Right ventricle myocardium superior (tissue), 1 donor: ENCODE measurements around the gene ZNF407. TPM values are rescaled to one million over a fixed set of nuclear protein-coding genes. Genes with fewer than 3 reads are reported as not detected.

Experiments
- ATAC-seq: fragments of 200-7000 bp; cut with Tn5 transposase; one replicate; pipeline ENCODE4 v1.9.1; 2020; ENCODE audit warnings: mild to moderate bottlenecking; ENCODE audit not compliant: poor library complexity
- DNase-seq: peaks from one replicate; pipeline ENCODE4 v3.0.0-alpha.2; 2020
- intact Hi-C: fragments of 100-400 bp; cut with DNase I; formaldehyde crosslinking; loops from one replicate; pipeline ENCODE4 v1.11.2; 2022
- total RNA-seq: library from RNA; stranded (reverse); fragmentation: NEBNext Ultra II Directional; extraction: Animal tissue kit (Norgen Biotek cat#: 25700); gene quantifications from one replicate; pipeline ENCODE4 v1.2.1, GENCODE V29; 2021
- donor health status: DM: no; HTN: yes; CAD: no; lungs with severe emphysema.

Gene ZNF407
- total RNA-seq, 1 donor from 2014 or later = 9.6 TPM

DNA sequence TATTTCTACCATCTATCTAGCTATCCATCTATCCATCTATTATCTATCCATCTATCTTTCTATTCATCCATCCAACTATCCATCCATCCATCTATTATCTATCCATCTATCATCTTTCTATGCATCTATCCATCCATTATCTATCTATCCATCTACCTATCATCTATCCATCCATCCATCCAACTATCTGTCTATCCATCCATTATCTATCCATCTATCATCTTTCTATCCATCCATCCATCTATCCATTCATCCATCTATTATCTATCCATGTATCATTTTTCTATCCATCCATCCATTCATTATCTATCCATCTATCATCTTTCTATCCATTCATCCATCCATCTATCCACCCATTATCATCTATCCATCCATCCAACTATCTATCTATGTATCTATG is 24.6 kb upstream of the ZNF407 start:
- ATAC-seq (no peak), DNase-seq (no peak)
- intact Hi-C loops = no loop called here

DNA sequence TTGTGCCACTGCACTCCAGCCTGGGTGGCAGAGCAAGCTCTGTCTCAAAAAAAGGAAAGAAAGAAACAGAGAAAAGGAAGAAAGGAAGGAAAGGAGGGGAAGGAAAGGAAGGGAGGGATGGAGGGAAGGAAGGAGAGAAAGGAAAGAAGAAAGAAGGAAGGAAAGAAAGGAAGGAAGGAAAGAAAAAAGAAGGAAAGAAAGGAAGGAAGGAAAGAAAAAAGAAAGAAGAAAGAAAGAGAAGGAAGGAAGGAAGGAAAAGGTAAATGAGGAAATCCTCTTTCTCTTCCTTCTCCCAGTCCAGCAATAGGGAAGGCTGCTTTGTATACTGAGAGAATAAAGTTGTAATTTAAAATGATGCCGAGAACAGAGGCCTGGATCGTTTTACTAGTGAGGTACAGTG is 22.8 kb upstream of the ZNF407 start:
- no peak for ATAC-seq
- DNase-seq = no peak
- intact Hi-C loops = no loop called here

DNA sequence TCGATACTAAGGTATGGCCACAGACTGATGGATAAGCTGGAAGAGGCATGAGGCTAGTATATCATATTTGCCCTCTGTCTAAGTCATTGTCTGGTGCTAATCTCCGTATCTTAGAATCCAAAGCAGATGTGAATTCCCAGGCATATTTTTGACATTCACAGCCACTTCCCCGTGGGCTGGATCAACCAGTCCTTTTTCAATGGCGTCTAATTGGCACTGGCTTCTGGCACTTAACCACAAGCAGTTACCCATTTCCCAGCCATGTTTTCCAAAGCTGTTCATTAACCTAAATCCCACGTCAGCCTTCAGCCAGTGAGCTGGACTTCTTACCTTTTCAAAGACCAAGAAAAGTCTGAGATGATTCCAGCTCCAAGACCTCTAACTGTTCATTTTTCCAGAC is 20.7 kb upstream of the ZNF407 start:
- ATAC-seq (no peak), DNase-seq (no peak)
- intact Hi-C loops = no loop called here

DNA sequence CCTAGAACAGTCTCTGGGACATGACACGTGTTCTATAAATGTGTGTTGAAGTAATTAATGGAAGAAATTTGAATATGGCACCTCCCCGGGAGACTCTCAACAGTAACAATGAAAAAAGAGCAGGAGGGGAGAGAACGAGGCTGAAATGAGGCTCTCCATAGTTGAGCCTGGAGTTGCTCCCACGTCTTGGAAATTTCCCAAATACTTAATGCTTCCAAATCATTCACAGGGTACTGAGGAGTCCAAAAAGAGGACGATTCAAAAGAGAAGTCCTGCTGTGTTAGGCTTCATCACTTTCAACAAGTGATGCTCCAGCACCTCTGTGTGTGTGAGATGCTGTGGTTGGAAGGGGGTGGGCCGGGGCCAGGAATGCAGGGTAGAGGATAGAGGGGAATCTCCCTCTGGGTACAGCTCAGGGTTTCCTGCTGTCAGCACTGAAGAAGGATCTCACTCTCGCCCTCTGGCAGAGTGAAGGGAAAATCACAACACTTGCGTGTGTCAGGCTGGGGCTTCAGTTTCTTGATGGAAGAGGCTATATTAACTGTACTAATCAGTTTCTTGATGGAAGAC is 18.1 kb upstream of the ZNF407 start:
- ATAC-seq = no peak
- intact Hi-C loops = no loop called here

DNA sequence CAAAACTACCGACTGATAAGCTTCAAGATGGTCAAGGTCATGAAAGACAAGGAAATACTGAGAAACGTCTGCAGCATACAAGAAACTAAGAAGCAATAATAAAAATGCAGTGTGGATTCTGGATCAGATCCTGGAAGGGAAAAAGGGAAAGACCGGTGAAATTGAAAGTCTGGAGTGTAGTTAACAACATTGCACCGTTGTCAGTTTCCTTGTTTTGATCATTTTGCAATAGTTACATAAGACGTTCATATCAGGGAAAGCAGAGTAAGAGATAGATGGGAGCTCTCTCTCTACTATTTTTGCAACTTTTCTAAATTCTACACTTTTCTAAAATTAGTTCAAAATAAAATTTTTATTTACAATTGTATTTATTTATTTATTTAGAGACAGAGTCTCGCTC is 15.0 kb upstream of the ZNF407 start:
- intact Hi-C loops = no loop called here
- ATAC-seq (no peak), DNase-seq (no peak)

More for the DNA sequence above, 18.1 kb upstream of the ZNF407 start:
- no peak for DNase-seq

DNA sequence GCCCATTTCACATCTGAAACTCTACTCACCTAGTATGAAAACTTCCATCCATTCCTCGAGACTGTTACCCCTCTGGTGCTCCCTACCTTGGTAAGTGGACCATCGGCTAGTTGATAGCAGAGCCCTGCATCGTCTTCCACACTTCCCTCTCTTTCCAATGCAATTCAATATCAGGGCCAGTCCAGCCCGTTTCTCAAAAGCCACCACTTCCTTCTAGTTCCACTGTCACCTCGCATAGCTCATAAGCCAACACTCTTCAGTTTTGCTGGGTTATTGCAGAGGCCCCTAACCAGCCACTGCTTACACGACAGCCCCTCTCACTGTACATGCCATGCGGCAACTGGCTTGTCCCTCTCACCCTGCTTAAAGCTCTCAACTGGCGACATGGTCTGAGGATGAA is 10.2 kb upstream of the ZNF407 start:
- intact Hi-C loops = no loop called here
- DNase-seq (no peak), ATAC-seq (no peak)

DNA sequence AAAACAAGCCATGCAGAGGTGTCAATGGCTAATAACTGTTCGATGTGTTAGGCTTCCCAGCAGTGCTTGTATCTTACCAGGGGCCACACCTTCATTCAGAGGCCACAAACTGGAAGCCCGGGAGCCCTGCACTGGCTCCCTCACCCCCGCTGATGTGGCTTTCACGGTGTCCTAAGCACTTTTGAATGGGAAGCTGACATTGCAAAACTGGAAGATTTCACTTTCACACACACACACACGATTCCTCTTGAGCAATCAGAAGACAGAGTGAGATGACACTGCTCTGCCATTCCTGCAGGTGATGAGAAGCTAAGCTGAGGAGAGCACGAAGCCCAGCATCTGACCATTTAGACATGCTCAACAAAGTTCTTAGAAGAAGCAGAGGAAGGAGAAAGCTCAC is 8.6 kb upstream of the ZNF407 start:
- ATAC-seq (peak; percentile 64), DNase-seq (no peak)
- intact Hi-C loops = no loop called here

DNA sequence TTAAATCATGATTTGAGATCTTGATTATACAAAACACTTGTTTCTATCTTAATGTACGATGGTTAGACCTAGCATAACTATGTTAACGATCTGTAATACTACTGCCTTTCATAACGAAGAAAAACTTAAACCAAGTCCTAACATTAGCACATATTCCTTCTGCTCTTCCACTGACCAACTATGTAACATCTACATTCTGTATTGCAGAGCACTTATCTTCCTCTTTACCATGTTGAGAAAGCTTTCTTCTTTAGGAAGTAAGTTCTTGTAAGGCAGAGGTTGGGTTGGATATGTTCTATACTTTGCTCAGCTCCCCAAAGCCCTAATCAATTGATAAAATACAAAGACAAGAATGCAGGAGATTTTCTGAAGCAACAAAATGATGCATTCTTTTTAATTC is 7.9 kb upstream of the ZNF407 start:
- intact Hi-C loops = no loop called here
- ATAC-seq (peak; percentile 40), DNase-seq (no peak)

DNA sequence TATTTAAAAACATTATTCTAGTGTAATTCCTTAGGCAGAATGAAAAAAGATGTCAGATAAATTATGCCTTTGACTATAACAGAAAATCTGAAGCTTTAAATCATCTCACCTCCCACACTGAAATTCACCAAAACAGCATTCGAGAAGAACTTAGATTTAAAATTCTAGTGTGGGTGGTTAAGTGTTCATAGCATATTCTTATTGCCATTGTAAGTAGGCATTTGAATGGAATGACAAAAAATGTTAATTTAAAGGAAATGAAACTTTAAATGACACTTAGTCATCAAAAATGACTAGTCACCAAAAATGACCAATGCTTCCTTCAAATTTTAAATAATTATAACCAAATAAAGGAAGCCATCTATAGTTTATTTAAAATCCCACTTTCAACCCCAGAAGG is 7.0 kb upstream of the ZNF407 start:
- intact Hi-C loops = no loop called here
- DNase-seq = no peak
- ATAC-seq = no peak

DNA sequence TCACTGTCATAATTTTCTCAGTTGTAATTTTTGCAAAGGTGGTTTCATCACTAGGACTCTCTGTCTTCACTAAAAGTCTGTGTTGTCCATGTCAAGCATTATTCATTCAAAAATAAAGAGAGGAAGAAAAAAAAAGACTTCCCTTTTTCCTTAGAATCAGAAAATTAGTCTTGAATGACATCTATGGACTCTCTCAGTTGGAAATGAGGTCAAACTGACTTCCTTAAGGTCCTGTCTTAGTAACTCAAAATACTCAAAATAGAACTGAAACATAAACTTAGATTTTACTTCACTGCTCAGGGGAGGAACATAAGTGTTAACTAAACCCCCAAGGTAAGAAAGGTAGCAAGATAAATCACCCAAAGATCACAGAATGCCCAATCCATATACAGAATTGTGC is 2.2 kb upstream of the ZNF407 start:
- DNase-seq (no peak), ATAC-seq (no peak)
- intact Hi-C loops = no loop called here

DNA sequence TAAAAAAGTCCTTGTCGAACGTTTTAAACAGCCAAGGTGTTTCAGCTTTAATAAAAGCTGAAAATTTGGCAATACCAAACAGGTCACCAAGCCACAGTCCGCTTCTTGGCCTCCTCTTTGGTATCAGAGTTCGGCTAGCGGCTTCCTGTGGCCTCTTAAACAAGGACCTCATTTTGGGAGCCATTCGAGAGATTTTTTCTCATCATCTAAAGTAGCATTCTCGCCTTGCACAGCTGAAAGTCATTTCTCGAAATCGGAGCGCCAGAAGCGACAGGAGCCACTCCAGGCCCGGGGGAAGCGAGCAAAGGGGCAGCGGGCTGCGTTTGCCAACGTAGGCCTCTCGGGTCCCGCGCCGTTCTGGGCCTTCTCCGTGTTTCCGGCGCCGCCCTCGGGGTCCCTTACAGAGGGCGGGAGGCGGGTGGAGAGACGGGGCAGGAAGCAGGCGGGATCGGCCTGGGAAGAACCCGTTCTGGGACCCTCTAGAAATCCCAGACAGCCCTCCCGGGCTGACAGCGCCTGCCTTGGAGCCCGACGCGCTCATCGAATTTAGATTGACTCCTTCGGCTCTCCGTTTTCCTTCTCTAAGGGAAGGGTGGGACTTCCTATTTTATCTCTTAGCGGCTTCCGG is 522 bp upstream of the ZNF407 start:
- intact Hi-C loops = no loop called here
- DNase-seq = peak; percentile 85
- peak; percentile 72 for ATAC-seq

DNA sequence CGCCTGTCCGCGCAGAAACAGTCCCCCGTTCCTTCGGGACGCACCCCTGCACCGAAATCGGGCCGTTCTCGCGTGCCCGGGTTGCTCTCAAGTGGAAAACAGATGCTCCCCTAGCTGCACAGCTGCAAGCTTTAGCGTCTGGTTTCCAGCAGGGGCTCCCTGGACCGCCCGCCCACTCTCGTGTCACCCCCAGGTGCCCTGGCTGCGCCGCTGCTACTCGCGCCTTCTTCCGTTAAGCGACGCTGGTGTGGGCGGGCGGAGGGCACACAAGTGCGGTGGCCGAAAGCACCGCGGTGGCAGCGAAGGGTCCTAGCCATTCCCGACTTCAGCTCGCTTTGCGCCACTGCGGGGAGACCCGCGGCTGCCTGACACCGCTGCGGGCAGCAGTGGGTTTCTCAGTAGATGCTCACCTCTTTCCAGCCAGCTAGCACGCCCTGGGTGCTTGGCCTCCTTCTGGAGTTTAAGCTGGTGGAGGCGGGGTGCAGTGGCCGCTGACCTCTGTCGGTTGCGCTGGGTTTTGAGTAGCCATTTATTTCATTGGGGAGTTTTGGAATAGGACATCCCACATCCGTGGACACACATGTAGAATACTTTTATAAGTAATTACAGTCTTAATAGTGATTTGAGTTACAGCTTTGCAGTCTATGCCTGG is 806 bp downstream of the ZNF407 start:
- intact Hi-C loops = no loop called here

DNA sequence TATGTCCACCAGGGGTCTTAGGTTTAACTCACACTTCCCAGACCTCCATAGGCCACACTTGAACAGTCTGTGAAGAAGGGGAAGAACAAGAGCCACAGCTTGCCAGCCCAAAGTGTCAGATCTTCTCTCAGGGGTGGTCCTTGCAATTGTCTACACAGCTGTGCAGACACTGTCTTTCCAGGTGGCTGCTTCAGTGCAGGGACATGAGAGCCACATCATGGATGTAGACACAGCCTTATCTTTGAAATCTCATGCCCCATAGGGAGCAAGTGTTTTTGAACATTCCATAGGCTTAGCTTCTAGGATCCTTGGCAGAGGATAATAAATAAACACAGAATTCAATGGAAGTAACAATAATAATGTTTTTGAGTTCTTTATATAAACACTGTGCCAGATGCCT is 6.7 kb downstream of the ZNF407 start:
- intact Hi-C loops = no loop called here
- ATAC-seq (no peak), DNase-seq (no peak)

More for the DNA sequence above, 806 bp downstream of the ZNF407 start:
- ATAC-seq = peak; percentile 49
- DNase-seq = peak; percentile 72

DNA sequence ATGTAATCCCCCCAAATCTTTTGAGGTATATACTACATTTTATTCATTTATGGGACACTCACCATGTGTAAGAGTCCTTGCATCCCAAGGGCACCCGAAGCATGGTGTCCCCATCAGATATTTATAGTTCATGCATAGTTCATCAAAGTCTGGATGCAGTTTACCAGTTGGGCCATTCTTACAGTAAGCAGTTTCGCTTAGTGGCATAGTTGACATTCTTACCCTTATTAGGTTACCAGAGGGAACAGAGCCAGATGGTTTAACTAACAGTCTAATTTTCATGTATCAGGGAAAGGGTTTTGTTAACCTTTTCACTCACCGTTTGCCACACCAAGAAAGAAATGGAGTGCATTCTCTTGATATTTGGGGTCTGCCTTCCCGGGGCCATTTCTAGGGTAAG is 7.1 kb downstream of the ZNF407 start:
- intact Hi-C loops = no loop called here
- ATAC-seq (peak; percentile 64), DNase-seq (no peak)

DNA sequence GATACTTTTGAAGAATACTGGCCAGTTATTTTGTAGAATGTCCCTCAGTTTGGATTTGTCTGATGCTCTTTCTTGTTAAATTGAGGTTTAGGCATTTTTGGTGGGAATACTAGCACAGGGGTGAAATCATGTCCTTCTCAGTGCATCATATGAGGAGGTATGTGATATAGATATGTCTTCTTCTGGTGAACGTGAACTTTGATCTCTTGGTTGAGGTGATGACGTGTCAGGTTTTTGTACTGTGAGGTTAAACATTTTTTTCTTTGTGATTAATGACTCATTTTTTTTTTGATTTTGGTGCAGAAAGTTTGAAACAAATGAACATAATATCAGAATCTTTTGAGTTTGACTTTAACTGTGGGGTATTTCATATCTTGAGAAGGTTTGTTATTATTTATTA is 11.0 kb downstream of the ZNF407 start:
- DNase-seq = no peak
- intact Hi-C loops = no loop called here
- no peak for ATAC-seq

DNA sequence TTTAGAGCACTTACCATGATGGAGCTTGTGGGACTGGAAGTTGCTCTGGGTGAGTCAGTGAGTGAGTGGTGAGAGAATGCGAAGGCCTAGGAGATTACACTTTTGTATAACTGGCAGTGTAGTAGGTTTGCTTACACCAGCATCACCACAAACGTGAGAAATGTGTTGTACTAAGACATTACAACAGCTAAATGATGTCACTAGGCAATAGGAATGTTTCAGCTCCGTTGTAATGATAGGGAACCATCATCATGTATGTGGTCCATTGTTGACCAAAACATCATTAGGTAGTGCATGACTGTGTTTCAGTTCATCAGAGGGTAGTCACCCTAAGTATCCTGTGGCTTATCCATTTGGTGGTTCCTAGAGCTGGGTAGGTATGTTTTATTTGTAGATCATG is 11.9 kb downstream of the ZNF407 start:
- DNase-seq = no peak
- intact Hi-C loops = no loop called here
- ATAC-seq = no peak

DNA sequence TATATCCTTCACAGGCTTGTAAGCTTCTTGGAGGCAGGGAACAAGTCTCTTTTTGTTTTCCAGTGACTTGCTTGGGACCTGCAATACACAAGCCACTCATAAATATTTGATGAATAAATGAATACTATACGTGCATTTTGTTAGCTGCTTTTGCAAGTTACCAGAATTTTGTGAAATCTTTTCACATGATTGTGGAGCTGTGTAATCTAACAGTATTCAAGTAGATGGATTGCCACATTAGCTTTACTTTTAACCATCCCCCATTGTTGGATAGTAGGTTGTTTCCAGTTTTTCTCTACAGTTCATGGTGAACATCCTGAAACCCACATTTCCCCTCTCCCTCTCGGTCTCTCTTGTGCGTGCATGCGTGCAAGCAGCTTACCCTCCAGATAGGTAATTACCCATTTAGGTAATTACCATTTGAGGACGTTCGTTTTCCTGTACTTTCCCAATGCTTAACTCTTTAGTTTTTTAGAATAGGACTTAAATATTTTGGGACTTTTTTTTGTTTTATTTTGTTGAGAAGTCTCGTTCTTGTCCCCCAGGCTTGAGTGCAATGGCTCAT is 12.5 kb downstream of the ZNF407 start:
- intact Hi-C loops = no loop called here
- ATAC-seq (no peak), DNase-seq (no peak)

DNA sequence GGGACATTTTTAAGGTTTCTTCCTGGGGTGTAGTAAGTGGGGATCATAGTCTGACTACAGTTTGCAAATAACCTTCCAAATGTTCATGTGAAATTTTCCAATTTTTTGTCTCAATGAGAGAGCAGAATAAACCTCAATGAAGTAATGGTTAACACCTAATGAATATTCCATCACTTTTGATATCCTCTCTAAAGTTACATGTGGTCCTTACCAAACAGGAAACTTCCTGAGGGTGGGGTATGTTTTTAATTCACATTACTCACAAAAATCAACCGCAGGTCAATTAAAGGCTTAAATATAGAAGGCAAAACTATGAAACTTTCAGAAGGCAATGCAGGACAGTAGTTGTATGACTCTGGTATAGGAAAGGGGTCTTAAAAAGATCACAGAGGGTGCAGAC is 13.2 kb downstream of the ZNF407 start:
- DNase-seq (no peak), ATAC-seq (no peak)
- intact Hi-C loops = no loop called here

DNA sequence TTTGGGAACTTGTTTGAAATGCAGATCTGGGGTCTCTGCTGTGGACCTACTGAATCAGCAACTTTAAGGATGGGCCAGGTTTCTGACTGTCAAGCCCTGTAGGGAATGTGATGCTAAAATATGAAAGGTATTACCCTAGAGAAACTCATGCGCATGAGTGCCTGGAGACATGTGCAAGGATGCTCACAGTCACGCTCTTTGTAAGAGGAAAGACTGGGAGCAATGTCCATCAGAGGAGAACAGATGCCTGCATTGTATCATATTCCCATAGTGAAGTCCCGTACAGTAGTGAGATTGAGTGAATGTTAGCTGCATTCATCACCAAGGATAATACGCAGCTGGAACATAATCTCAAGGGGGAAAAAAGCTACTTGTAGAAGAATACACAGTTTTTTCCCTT is 14.1 kb downstream of the ZNF407 start:
- intact Hi-C loops = no loop called here
- DNase-seq = no peak
- no peak for ATAC-seq

DNA sequence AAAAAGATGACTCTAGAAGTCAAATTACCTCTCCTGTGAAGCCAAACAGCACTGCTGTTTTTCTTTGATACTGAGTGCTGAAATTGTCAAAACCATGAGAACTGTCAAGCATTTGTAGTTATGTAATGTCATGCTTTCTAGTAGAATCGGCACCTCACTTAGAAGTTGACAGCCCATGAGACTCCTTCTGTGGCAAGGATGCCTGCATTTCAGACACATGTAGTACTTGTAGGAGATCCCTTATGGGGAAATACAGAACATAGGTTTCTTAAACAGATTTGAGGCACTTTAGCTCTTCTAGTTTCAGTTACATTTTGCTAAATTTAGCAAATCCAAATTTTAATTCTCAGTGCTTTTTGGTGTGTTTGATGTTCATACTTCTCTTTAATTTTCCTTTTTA is 15.7 kb downstream of the ZNF407 start:
- intact Hi-C loops = no loop called here
- DNase-seq = no peak
- ATAC-seq = no peak
